Transverse colon (tissue), 4 donors: Measurements from ENCODE around the gene RNF144B.
"Not testable (repeated sequence)": the region's sequence is repeated elsewhere in the genome, so short reads cannot be mapped to it uniquely, and the experiment has no call there.

Experiments
- POLR2A ChIP-seq: fragments of 450-650 bp; IDR thresholded peaks from one replicate; pipeline ENCODE4 v1.6.1; 2016; ENCODE audit warnings: antibody characterized with exemption, mild to moderate bottlenecking, moderate library complexity
- POLR2AphosphoS5 ChIP-seq, 3 donors: sonication (generic); formaldehyde crosslinking; IDR thresholded peaks; one replicate each; pipeline ENCODE4 v1.6.1; 2016; ENCODE audit warnings: antibody characterized with exemption in 3 of 3
- TF ChIP-seq, protein P1 (sequence below), 5 experiments: fragments of 200-600 bp in 3 of 5; fragments of 450-650 bp in 2 of 5; sonication (generic) in 3 of 5; IDR thresholded peaks; 1 replicate in 2 of 5; 2 replicates in 3 of 5; pipeline ENCODE4 v1.5.1; 2016 to 2017; ENCODE audit warnings: antibody characterized with exemption in 5 of 5, inconsistent platforms in 3 of 5, mild to moderate bottlenecking in 2 of 5, moderate library complexity in 1 of 5

DNA sequence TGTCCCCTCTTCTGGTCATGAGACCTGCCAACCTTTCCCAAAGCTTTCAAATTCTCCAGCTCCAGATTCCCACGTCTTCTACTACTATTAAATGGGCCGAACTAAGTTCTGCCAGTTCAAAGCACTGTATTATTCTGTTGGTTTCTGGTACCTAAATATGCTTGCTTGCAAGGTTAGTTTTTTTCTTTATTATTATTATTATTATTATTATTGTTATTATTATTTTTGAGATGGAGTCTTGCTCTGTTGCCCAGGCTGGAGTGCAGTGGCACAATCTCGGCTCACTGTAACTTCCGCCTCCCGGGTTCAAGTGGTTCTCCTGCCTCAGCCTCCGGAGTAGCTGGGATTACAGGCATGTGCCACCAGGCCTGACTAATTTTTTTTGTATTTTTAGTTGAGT is 17.8 kb downstream of the RNF144B start:
- TF ChIP-seq, protein P1, sequence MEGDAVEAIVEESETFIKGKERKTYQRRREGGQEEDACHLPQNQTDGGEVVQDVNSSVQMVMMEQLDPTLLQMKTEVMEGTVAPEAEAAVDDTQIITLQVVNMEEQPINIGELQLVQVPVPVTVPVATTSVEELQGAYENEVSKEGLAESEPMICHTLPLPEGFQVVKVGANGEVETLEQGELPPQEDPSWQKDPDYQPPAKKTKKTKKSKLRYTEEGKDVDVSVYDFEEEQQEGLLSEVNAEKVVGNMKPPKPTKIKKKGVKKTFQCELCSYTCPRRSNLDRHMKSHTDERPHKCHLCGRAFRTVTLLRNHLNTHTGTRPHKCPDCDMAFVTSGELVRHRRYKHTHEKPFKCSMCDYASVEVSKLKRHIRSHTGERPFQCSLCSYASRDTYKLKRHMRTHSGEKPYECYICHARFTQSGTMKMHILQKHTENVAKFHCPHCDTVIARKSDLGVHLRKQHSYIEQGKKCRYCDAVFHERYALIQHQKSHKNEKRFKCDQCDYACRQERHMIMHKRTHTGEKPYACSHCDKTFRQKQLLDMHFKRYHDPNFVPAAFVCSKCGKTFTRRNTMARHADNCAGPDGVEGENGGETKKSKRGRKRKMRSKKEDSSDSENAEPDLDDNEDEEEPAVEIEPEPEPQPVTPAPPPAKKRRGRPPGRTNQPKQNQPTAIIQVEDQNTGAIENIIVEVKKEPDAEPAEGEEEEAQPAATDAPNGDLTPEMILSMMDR (IDR thresholded peaks at IDR 0.05) = not testable (repeated sequence)
- TF ChIP-seq POLR2A; POLR2AphosphoS5 (IDR thresholded peaks at IDR 0.05): not testable (repeated sequence)
